Cardiac muscle cell (in vitro differentiated cells and primary cell): ENCODE measurements around the gene PKP3. TPM values are rescaled to one million over a fixed set of nuclear protein-coding genes. Genes with fewer than 3 reads are reported as not detected.

Experiments used
- DNase-seq, 2 donors: peaks; one replicate each; pipeline versions ENCODE4 v3.0.0 to v3.0.0-alpha.2; 2010 to 2017; ENCODE audit warnings: low read depth in 1 of 2, low spot score in 1 of 2
- H3K27ac ChIP-seq: fragments of 200-600 bp; sonication (generic); 2 replicates; pipeline ENCODE4 v1.5.1; 2016
- H3K27me3 ChIP-seq: fragments of 200-600 bp; sonication (generic); 2 replicates; pipeline ENCODE4 v1.6.0; 2016; ENCODE audit warnings: control low read depth
- H3K36me3 ChIP-seq: fragments of 200-600 bp; sonication (generic); 2 replicates; pipeline ENCODE4 v1.5.1; 2016; ENCODE audit warnings: control low read depth
- H3K4me1 ChIP-seq: fragments of 200-600 bp; sonication (generic); 2 replicates; pipeline ENCODE4 v1.8.1; 2017; ENCODE audit warnings: low read depth, mild to moderate bottlenecking, mixed run types
- H3K4me3 ChIP-seq: fragments of 200-600 bp; sonication (generic); 2 replicates; pipeline ENCODE4 v1.5.1; 2016; ENCODE audit warnings: mild to moderate bottlenecking
- H3K9me3 ChIP-seq: fragments of 200-600 bp; sonication (generic); 2 replicates; pipeline ENCODE4 v1.5.1; 2017; ENCODE audit warnings: low read depth, mild to moderate bottlenecking, control low read depth
- polyA plus RNA-seq: library from polyadenylated mRNA; unstranded; fragments of >200 nt; fragmentation: Nextera tagmentation; extraction: Ambion mirVana; gene quantifications from 2 replicates; pipeline ENCODE4 v1.2.1, GENCODE V29; 2016
- total RNA-seq: library from RNA; depleted of rRNA; stranded (reverse); fragments of >200 nt; gene quantifications from 2 replicates; pipeline ENCODE4 v1.2.3, GENCODE V29; 2016
- TF ChIP-seq, protein P1 (sequence below): IDR thresholded peaks from 2 replicates; pipeline ENCODE4 v1.5.1; 2012; ENCODE audit warnings: low read depth, mild to moderate bottlenecking, low read length

PKP3 gene
- total and polyA plus RNA-seq, 2 experiments from 2014 or later: 0.09 to 0.57 TPM

- no peaks in the 10 kb centered on the region for H3K27me3 ChIP-seq
- H3K27ac ChIP-seq: no peak overlapping the region
- peaks cover 6% of the 10 kb centered on the region for H3K4me1 ChIP-seq
- H3K9me3 ChIP-seq: no peaks in the 10 kb centered on the region
- H3K36me3 ChIP-seq: no peaks in the 10 kb centered on the region
- TF ChIP-seq, protein P1, sequence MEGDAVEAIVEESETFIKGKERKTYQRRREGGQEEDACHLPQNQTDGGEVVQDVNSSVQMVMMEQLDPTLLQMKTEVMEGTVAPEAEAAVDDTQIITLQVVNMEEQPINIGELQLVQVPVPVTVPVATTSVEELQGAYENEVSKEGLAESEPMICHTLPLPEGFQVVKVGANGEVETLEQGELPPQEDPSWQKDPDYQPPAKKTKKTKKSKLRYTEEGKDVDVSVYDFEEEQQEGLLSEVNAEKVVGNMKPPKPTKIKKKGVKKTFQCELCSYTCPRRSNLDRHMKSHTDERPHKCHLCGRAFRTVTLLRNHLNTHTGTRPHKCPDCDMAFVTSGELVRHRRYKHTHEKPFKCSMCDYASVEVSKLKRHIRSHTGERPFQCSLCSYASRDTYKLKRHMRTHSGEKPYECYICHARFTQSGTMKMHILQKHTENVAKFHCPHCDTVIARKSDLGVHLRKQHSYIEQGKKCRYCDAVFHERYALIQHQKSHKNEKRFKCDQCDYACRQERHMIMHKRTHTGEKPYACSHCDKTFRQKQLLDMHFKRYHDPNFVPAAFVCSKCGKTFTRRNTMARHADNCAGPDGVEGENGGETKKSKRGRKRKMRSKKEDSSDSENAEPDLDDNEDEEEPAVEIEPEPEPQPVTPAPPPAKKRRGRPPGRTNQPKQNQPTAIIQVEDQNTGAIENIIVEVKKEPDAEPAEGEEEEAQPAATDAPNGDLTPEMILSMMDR: no peak
- H3K4me3 ChIP-seq: no peak overlapping the region
- DNase-seq: no peak
Observed at GRCh38 chr11:356610-357009, 37.4 kb upstream of the PKP3 start.

GRCh38 chr11:357582-357981 is 36.4 kb upstream of the PKP3 start:
- no peaks in the 10 kb centered on the region for H3K9me3 ChIP-seq

GRCh38 chr11:358129-358800 is 35.7 kb upstream of the PKP3 start:
- no peak overlapping the region for H3K27ac ChIP-seq
- H3K27me3 ChIP-seq: no peaks in the 10 kb centered on the region
- no peaks in the 10 kb centered on the region for H3K36me3 ChIP-seq
- no peak for DNase-seq
- no peaks in the 10 kb centered on the region for H3K9me3 ChIP-seq
- TF ChIP-seq, protein P1: no peak
- H3K4me3 ChIP-seq: no peak overlapping the region
- peaks cover 6% of the 10 kb centered on the region for H3K4me1 ChIP-seq

More at GRCh38 chr11:357582-357981, 36.4 kb upstream of the PKP3 start:
- TF ChIP-seq, protein P1: no peak
- H3K27me3 ChIP-seq: no peaks in the 10 kb centered on the region
- peaks cover 6% of the 10 kb centered on the region for H3K4me1 ChIP-seq
- no peaks in the 10 kb centered on the region for H3K36me3 ChIP-seq
- H3K27ac ChIP-seq: no peak overlapping the region
- no peak overlapping the region for H3K4me3 ChIP-seq
- DNase-seq: no peak

- no peaks in the 10 kb centered on the region for H3K27me3 ChIP-seq
- no peak overlapping the region for H3K27ac ChIP-seq
- no peaks in the 10 kb centered on the region for H3K36me3 ChIP-seq
- TF ChIP-seq, protein P1: no peak
- H3K9me3 ChIP-seq: no peaks in the 10 kb centered on the region
- DNase-seq: no peak
- H3K4me1 ChIP-seq: peaks cover 6% of the 10 kb centered on the region
- no peak overlapping the region for H3K4me3 ChIP-seq
Observed at GRCh38 chr11:359181-359714, 34.8 kb upstream of the PKP3 start.

DNA sequence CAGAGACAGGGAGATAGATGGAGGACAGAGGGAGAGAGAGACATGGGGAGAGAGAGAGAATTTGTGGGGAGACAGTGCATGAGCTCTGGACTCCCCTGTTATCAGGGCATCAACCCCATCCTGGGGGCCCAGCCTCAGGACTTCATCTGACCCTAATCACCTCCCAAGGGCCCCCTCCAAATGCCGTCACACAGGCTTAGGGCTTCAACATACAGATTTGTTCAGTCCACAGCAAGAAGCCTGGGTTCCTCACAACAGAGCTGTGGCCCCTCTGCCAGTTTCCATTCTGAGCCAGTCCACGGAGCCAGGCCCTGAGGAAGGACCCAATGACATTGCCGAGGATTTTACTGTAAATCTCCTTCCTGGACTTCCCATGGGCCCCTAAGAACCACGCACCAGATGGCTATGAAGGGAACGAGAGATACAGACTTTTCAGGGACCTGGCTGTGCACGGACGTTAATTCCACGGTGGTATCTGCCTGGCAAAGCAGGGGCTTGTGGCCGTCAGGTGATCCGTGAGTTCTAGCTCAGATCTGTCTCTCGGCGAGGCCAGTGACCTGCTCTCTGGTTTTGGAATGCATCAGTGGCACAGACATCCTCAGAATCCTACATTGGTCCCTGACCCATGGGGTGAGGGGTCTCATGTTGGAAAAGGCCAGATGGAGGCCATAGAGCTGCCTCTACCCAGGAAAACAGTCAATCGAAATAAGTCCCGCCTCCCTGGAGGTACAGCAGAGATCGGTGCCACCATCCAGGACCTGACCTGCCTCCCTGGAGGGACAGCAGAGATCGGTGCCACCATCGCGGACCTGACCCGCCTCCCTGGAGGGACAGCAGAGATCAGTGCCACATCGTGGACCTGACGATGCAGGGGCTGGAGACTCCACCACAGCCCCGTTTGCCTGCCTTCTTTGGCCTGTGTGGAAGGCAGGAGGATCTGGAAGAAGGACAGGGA is 33.4 kb upstream of the PKP3 start:
- no peak overlapping the region for H3K4me3 ChIP-seq
- H3K4me1 ChIP-seq: peaks cover 2% of the 10 kb centered on the region
- TF ChIP-seq, protein P1: no peak
- no peak overlapping the region for H3K27ac ChIP-seq
- no peaks in the 10 kb centered on the region for H3K27me3 ChIP-seq
- H3K36me3 ChIP-seq: no peaks in the 10 kb centered on the region
- no peaks in the 10 kb centered on the region for H3K9me3 ChIP-seq
- DNase-seq: no peak
